HG02759 (cell line): ENCODE measurements around the gene EVI5.
"Not testable (repeated sequence)": the region's sequence is repeated elsewhere in the genome, so short reads cannot be mapped to it uniquely, and the experiment has no call there.

Experiments used
- ATAC-seq: cut with Tn5 transposase; IDR thresholded peaks from one replicate; pipeline ENCODE4 v1.9.1; 2021; ENCODE audit warnings: mild to moderate bottlenecking, moderate library complexity; ENCODE audit not compliant: unreplicated experiment

The EVI5 gene

DNA sequence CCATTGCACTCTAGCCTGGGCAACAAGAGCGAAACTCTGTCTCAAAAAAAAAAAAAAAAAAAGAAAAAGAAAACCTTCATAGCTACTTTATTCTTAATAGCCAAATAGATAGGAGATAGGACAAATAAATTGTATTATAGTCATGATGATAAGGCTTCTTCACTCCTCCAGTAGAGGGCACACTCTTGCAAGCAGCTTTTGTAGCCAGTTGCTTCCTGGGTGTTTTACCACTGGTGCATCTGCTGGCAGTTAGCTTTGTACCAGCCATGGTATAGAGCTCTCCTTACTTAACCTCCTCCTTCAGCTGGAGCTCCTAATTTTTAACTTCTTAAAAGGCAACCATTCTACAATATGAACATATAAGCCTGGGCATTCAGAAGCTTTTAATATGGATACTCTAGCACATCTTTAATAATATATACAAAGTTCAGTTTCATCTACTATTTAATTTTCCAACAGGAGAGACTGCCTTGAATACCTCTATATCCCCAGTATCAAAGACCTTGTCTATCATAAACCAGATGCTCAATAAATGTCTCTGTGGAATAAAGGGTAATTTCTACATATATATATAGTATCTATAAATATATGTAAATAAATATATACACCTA is 35.8 kb downstream of the EVI5 start:
- peak; percentile 60 for ATAC-seq

GRCh38 chr1:92748138-92748537 is 36.8 kb downstream of the EVI5 start:
- no peak for ATAC-seq

- ATAC-seq, result no peak
Measured at GRCh38 chr1:92747735-92748134, 37.2 kb downstream of the EVI5 start.

DNA sequence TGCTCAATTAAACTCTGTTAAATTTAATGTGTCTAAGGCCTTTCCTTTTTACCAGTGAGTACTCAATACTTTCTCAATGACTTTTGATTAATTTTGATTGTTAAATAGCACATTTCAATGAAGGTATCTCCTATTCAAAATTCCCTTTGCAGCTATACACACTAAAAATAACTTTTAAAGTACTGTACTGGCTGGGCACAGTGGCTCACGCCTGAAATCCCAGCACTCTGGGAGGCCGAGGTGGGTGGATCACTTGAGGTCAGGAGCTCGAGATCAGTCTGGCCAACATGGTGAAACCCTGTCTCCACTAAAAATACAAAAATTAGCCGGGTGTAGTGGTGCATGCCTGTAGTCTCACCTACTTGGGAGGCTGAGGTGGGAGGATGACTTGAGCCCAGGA is 38.7 kb downstream of the EVI5 start:
- ATAC-seq, result not testable (repeated sequence)

DNA sequence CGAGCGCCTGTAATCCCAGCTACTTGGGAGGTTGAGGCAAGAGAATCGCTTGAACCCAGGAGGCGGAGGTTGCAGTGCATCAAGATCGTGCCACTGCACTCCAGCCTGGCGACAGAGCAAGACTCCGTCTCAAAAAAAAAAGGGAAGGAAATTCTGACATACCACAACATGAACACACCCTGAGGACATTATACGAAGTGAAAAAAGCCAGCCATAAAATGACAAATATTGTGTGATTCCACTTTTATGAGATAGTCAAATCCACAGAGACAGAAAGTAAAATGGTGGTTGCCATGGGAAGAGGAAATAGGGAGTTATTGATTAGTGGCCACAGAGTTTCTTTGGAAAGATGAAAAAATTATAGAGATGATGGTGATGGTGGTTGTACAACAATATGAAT is 41.7 kb downstream of the EVI5 start:
- ATAC-seq, result no peak

- ATAC-seq, result no peak
Measured at GRCh38 chr1:92739669-92740524, 45.0 kb downstream of the EVI5 start.

GRCh38 chr1:92736395-92736794 is 48.5 kb downstream of the EVI5 start:
- ATAC-seq, result no peak

GRCh38 chr1:92730476-92730875 is 54.4 kb downstream of the EVI5 start:
- no peak for ATAC-seq

- ATAC-seq, result no peak
Measured at GRCh38 chr1:92728697-92729096, 56.2 kb downstream of the EVI5 start.

- ATAC-seq, result not testable (repeated sequence)
Measured at GRCh38 chr1:92723713-92724112, 61.2 kb downstream of the EVI5 start.

DNA sequence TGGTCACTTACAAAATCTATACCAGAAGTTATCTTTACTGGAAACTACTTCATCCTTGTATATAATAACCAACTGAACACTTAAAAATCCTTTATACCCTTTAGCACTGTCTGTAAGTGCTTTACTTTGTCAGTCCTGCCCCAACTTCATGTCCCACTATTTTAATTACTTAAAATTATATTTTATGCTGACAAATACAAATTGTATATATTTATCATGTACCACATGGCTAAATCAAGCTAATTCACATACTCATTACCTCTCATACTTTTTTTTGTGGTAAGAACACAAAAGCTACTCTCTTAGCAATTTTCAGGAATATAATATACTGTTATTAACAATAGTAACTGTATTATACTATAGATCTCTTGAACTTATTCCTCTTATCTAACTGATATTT is 63.0 kb downstream of the EVI5 start:
- ATAC-seq, result no peak

GRCh38 chr1:92721157-92721556 is 63.8 kb downstream of the EVI5 start:
- ATAC-seq, result not testable (repeated sequence)

DNA sequence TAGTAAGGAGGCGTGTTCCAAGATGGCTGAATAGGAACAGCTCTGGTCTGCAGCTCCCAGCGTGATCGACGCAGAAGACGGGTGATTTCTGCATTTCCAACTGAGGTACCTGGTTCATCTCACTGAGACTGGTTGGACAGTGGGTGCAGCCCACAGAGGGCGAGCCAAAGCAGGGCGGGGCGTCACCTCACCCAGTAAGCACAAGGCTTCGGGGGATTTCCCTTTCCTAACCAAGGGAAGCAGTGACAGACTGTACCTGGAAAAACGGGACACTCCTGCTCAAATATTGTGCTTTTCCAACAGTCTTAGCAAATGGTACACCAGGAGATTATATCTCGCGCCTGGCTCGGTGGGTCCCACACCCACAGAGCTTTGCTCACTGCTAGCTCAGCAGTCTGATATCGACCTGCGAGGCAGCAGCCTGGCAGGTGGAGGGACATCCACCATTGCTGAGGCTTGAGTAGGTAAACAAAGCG is 69.4 kb downstream of the EVI5 start:
- not testable (repeated sequence) for ATAC-seq

GRCh38 chr1:92713939-92714338 is 71.0 kb downstream of the EVI5 start:
- no peak for ATAC-seq

DNA sequence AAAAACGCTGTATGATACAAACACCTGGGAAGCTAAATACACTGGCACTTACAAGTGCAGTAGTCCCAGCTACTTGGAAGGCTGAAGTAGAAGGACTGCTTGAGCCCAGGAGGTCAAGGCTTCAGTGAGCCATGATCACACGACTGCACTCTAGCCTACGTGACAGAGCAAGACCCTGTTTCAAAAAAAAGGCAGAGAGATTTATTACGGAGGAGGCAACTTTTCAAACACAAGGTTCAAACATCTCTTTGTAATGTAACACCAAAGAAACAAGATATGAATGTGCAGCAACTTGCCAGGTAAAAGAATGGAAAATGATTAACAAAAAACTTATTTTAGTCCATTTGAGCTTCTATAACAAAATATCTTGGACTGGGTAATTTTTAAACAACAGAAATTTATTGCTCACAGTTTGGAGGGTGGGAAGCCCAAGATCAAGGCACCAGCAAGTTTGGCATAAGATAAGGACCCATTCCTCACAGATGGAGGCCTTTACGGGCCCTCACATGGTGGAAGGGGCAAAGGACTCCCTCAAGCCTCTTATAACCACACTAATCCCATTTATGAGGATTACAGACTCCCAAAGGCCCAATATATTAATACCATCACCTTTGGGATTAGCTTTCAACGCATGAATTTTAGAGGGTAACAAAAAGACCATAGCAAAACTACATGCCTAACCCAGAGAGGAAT is 73.3 kb downstream of the EVI5 start:
- no peak for ATAC-seq

DNA sequence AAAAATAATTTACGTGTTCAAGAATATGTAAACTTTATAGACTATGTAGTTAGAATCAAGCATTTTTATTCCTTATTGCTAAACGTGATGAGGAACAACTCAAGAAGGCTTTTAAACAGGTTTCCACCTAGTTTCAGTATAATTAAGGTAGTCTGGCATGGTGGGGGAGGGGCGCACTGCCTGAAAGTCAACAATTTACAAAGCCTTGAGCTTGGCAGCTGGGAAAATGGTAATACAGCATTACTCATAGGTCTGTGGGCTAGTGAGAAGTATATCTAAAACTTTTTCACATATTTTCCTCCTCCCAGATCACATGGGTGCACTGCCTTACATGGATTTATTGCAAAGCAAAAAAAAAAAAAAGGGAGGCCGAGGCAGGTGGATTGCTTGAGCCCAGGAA is 75.2 kb downstream of the EVI5 start:
- no peak for ATAC-seq

DNA sequence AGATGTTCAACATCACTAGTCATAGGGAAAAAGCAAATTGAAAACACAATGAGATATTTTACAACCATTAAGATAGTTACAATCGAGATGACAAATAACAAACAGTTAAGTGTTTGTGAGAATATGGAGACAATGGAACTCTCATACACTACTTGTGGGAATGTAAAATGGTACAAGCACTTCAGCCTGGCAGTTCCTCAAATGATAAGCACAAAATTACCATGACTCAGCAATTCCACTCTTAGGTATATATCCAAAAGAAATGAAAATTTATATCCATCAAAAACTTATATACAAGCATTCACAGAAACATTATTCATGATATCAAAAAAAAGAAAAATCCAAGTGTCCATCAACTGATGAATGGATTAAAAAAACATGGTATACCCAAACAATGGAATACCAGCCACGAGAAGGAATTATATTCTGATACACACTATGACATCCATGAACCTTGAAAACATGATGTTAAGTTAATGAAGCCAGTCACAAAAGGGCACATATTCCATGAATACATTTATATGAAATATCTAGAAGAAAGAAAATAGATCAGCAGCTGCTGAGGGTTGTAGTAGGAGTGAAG is 76.4 kb downstream of the EVI5 start:
- no peak for ATAC-seq

- ATAC-seq, result no peak
Measured at GRCh38 chr1:92707709-92708108, 77.2 kb downstream of the EVI5 start.

DNA sequence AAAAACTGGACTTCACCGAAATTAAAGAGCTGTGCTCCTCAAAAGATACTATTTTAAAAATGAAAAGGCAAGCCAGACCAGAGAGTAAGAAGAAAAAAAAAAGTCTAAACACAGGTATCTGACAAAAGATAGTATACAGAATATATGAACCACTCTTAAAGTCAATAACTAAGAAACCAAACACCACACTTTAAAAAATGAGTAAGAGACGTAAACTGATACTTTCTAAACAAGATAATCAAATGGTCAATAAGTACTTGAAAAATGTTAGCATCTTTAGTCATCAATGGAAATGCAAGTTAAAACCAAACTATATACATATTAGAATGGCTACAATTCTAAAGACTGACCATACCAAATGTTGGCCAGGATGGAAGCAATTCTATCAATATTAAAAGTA is 77.6 kb downstream of the EVI5 start:
- no peak for ATAC-seq

DNA sequence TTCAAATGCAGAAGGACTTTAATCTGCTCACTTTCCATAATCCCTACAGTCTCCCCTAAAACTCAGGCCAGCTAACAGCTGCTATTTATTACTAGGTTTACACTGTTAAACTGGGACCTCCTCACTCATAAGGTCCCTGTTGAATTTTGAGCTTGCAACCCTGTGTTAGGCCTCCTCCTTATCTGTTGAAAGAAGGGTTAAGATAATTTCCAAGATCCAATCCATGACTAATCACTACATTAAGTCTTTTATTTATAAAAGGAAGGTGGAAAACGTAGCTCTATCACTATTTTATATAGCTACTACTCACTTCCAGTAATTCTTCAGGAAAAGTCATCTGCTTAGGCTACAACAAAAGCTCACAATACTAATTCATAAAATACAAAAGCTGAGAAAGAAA is 79.5 kb downstream of the EVI5 start:
- ATAC-seq, result no peak

- ATAC-seq, result no peak
Measured at GRCh38 chr1:92701147-92701546, 83.8 kb downstream of the EVI5 start.
